ENCODE data around the gene DEFB125.
"Not testable (repeated sequence)": the region's sequence is repeated elsewhere in the genome, so short reads cannot be mapped to it uniquely, and the experiment has no call there.

DEFB125 gene, protein sequence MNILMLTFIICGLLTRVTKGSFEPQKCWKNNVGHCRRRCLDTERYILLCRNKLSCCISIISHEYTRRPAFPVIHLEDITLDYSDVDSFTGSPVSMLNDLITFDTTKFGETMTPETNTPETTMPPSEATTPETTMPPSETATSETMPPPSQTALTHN

GRCh38 chr20:87401-87800 is at the start of gene DEFB125:
DEFB125 (plus strand) TSS chr20:87672; CDS start chr20:87710, 38 bp downstream.
- no peak for DNase-seq (ENCODE audit: low read depth in 1 of 2, low spot score in 1 of 2)

DNA sequence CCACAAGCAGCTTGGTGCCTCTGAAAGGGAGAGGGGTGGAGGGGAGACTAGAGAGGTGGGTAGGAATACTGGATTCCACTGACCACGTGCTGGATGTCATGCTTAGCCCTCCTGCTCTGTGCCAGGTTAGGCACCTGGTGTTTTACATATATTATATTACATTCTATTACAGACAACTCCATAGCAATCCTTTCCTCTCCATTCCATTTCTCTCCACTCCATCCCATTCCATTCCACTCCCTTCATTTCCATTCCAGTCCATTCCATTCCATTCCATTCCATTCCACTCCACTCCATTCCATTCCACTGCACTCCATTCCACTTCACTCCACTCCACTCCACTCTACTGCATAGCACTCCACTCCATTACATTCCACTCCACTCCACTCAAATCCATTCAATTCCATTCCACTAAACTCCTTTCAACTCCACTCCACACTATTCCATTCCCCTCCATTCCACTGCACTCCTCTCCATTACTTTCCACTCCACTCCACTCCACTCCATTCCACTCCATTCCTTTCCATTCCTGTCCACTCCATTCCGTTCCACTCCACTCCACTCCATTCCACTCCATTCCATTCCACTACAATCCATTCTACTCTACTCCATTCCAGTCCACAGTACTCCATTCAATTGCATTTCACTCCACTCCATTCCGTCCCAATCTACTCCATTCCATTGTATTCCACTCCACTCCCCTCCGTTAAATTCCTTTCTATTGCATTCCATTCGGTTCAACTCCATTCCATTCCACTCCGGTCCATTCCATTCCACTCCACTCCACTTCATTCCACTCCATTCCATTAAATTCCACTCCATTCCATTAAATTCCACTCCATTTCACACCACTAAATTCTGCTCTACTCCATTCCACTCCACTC is 27.2 kb upstream of the DEFB125 start:
- DNase-seq (ENCODE audit: low read depth in 1 of 2, low spot score in 1 of 2), result no peak

DNA sequence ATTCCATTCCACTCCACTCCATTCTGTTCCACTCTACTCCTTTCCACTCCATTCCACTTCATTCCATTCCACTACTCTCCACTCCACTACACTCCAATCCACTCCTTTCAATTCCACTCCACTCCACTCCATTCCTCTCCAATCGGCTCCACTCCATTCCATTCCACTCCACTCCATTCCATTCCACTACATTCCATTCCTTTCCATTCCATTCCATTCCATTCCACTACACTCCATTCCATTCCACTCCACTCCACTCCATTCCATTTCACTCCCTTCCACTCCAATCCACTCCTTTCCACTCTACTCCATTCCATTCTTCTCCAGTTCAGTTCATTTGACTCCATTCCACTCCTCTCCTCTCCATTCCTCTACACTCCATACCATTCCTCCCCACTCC is 26.2 kb upstream of the DEFB125 start:
- DNase-seq (ENCODE audit: low read depth in 1 of 2, low spot score in 1 of 2), result no peak

DNA sequence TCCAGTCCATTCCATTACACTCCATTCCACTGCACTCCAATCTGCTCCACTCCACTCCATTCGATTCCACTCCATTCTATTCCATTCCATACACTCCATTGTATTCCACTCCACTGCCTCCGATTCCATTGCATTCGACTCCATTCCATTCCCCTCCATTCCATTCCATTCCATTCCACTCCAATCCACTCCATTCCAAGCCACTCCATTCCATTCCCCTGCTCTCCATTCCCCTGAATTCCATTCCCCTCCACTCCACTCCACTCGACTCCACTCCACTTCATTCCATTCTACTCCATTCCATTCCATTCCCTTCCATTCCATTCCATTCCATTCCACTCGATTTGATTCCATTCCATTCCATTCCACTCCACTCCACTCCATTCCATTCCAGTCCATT is 25.7 kb upstream of the DEFB125 start:
- DNase-seq (ENCODE audit: low read depth in 1 of 2, low spot score in 1 of 2), result no peak

DNA sequence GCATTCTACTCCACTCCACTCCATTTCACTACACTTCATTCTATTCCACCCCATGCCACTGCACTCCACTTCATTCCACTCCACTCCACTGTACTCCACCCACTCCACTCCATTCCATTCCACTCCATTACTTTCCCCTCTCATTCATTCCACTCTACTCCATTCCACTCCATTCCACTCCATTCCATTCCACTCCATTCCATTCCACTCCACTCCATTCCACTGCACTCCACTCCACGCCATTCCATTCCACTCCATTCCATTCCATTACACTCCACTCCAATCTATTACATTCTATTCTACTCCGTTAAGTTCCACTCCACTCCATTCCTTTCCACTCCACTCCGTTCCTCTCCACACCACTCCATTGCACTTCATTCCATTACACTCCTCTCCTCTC is 25.0 kb upstream of the DEFB125 start:
- no peak for DNase-seq (ENCODE audit: low read depth in 1 of 2, low spot score in 1 of 2)

- DNase-seq (ENCODE audit: low read depth in 1 of 2, low spot score in 1 of 2), result no peak
Measured at GRCh38 chr20:64026-64603, 23.4 kb upstream of the DEFB125 start.

DNA sequence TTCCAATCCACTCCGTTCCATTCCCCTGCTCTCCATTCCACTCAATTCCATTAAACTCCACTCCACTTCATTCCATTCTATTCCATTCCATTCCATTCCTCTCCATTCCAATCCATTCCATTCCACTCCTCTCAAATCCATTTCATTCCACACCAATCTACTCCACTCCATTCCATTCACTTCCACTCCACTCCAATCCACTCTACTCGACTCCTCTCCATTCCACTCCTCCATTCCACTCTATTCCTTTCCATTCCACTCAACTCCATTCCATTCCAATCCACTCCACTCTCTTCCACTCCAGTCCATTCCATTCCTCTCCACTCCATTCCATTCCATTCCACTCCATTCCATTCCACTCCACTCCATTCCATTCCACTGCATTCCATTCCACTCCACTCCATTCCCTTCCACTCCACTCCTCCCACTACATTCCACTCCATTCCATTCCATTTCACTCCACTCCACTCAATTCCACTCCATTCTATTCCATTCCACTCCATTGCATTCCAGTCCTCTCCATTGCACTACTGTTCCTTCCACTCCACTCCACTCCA is 22.6 kb upstream of the DEFB125 start:
- no peak for DNase-seq (ENCODE audit: low read depth in 1 of 2, low spot score in 1 of 2)

DNA sequence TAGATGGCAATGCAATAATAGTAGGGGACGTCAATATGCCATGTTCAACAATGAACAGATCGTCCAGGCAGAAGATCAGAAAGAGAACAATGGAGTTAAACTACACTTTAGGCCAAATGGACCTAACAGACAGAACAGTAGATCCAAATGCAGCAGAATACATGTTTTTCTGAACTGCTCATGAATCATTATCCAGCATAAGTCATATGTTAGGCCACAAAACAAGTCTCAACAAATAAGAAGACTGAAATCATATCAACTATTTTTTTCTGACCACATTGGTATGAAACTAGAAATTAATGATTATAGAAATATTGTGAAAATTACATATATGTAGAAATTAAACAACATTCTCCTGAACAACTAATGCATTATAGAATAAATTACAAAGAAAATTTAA is 10.2 kb upstream of the DEFB125 start:
- DNase-seq (ENCODE audit: low read depth in 1 of 2, low spot score in 1 of 2), result no peak

GRCh38 chr20:78338-78737 is 9.1 kb upstream of the DEFB125 start:
- DNase-seq (ENCODE audit: low read depth in 1 of 2, low spot score in 1 of 2), result no peak

- no peak for DNase-seq (ENCODE audit: low read depth in 1 of 2, low spot score in 1 of 2)
Measured at GRCh38 chr20:79565-79964, 7.9 kb upstream of the DEFB125 start.

- no peak for DNase-seq (ENCODE audit: low read depth in 1 of 2, low spot score in 1 of 2)
Measured at GRCh38 chr20:90651-91050, 3.2 kb downstream of the DEFB125 start.

DNA sequence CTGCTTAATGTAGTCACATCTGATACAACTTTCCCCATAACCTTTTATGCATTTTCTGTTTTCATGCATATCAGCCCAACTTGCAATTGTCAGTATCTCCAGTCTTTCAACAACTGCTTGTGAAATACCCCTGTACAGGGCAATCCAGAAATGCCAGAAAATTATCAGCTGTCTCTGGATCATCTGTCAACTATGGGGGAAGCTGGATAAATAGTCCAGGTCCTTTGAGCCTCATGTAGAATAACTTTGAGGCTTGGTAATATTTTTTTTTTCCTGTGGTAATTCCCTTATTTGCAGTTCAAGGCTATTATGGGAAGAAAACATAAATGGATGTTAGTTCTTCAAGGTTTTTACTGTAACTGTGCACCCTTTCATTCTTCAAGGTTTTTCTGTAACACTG is 6.2 kb downstream of the DEFB125 start:
- no peak for DNase-seq (ENCODE audit: low read depth in 1 of 2, low spot score in 1 of 2)

GRCh38 chr20:95215-95614 is 7.7 kb downstream of the DEFB125 start:
- no peak for DNase-seq (ENCODE audit: low read depth in 1 of 2, low spot score in 1 of 2)

DNA sequence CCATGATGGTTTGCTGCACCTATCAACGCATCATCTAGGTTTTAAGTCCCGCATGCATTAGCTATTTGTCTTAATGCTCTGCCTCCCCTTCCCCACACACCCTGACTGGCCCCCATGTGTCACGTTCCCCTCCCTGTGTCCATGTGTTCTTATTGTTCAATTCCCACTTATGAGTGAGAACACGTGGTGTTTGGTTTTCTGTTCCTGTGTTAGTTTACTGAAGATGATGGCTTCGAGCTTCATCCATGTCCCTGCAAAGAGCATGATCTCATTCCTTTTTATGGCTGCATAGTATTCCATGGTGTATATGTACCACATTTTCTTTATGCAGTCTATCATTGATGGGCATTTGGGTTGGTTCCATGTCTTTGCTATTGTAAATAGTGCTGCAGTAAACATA is 10.2 kb downstream of the DEFB125 start:
- not testable (repeated sequence) for DNase-seq (ENCODE audit: low read depth in 1 of 2, low spot score in 1 of 2)

- no peak for DNase-seq (ENCODE audit: low read depth in 1 of 2, low spot score in 1 of 2)
Measured at GRCh38 chr20:101975-102374, 14.5 kb downstream of the DEFB125 start.

GRCh38 chr20:103456-103855 is 16.0 kb downstream of the DEFB125 start:
- no peak for DNase-seq (ENCODE audit: low read depth in 1 of 2, low spot score in 1 of 2)

GRCh38 chr20:112396-112795 is 24.9 kb downstream of the DEFB125 start:
- no peak for DNase-seq (ENCODE audit: low read depth in 1 of 2, low spot score in 1 of 2)

DNA sequence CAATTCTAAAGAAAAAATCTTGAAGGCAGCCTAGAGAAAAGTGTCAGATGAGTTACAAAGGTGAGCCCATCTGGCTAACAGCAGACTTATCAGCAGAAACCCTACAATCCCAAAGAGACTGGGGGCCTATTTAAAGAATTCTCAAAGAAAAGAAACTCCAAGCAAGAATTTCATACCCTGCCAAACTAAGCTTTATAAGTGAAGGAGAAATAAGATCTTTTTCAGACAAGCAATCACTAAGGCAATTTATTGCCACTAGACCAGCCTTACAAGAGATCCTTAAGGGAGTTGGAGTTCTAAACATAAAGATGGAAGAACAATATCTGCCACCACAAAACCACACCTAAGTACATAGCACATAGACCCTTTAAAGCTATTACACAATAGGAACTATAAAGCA is 30.0 kb downstream of the DEFB125 start:
- DNase-seq (ENCODE audit: low read depth in 1 of 2, low spot score in 1 of 2), result no peak

GRCh38 chr20:129786-130323 is 42.4 kb downstream of the DEFB125 start:
- not testable (repeated sequence) for DNase-seq (ENCODE audit: low read depth in 1 of 2, low spot score in 1 of 2)

DNA sequence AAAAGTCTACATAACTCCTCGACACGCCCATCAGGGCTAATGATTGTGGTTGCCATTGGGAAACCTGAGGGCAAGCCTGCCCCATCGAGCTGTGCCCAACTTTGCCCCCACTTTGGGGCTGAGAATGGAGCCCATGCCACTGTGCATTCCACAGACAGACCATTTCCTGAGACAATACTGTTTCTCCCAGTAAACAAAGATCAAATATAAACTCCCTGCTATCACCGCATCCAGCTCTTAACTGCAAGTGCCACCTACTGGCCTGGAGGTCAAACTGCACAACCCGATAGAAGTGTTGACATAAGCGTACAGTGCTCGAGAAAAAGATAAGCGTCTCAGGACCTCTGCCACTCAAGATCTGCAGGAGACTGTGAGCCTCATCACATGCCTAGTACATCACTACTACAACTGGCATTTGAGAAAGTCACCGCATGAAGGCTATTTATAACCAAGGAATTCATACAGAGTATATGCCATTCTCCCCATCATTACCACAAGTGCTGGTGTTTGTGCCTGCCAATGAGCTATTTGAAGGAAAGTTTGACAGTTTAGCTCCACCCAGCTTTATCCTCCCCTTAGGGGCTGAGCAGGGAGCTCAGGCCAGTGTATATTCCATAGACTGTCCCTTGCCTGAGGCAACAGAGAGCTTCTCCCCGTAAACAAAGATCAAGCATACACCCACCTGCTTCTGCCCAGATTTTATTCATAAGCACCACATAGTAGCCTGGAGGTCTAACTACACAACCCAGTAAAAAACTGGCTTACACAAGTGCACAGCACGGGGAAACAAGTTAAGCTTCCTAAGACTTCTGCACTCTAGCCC is 50.4 kb downstream of the DEFB125 start:
- DNase-seq (ENCODE audit: low read depth in 1 of 2, low spot score in 1 of 2), result no peak

DNA sequence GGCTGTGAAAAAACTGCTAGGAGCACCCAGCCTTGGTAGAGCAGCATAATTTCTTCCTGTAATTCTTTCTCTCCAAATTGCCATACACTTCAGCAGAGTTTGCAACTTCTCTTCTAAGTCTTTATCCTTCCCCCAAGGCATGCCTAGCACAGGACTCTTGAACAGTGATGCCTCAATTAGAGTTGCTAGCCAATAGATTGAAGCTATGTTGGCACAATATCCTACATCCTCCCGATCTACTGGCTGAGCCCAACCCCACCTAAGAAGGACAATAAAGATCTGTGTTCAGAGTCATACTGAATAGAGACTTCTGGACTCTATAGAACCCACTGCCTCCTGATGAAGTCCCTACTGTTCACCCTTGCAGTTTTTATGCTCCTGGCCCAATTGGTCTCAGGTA is 54.8 kb downstream of the DEFB125 start, which contains the start of gene DEFB126:
DEFB126 (plus strand) TSS at position 301 of the 400 bp plus-strand sequence; CDS start at position 340, 39 bp downstream.
- DNase-seq (ENCODE audit: low read depth in 1 of 2, low spot score in 1 of 2), result no peak
